Loucy (cell line): ENCODE measurements around the gene PRSS56.

ENCODE experiments used
- EZH2phosphoT487 ChIP-seq: fragments of 200-600 bp; IDR thresholded peaks from 2 replicates; pipeline ENCODE4 v1.6.1; 2018; ENCODE audit warnings: antibody characterized with exemption, mild to moderate bottlenecking, moderate library complexity, borderline replicate concordance
- TF ChIP-seq, protein P1 (sequence below): fragments of 200-600 bp; sonication (generic); conservative IDR thresholded peaks from 2 replicates; pipeline ENCODE4 v1.5.1; 2014; ENCODE audit warnings: mild to moderate bottlenecking, antibody characterized with exemption, low read length

DNA sequence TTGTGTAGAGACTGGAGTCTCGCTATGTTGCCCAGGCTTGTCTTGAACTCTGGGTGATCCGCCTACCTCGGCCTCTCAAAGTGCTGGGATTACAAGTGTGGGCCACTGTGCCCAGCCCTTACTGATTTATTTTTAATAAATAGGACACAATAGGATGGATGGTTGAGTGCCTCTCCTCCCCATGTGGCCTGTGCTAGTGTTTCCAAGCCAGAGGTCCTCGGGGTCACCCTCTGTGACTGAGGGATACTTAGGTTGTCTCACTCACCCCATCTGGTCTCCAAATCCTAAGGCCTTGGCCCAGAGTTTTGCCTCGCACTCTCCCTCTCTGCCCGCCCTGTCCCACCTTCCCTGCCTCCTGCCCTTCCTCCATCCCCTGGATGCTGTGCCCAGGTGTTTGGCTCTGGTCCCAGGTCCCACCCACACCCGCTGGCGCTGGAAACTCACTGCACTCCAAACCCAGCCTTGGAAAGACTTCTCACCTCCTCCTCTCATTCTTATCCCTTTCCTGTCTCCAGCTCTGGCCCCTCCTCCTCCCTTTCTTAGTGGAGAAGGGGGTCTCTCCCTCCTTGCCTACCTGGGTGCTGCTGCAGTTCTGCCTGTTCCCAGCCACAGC, 27.8 kb upstream of the PRSS56 start:
- TF ChIP-seq, protein P1, sequence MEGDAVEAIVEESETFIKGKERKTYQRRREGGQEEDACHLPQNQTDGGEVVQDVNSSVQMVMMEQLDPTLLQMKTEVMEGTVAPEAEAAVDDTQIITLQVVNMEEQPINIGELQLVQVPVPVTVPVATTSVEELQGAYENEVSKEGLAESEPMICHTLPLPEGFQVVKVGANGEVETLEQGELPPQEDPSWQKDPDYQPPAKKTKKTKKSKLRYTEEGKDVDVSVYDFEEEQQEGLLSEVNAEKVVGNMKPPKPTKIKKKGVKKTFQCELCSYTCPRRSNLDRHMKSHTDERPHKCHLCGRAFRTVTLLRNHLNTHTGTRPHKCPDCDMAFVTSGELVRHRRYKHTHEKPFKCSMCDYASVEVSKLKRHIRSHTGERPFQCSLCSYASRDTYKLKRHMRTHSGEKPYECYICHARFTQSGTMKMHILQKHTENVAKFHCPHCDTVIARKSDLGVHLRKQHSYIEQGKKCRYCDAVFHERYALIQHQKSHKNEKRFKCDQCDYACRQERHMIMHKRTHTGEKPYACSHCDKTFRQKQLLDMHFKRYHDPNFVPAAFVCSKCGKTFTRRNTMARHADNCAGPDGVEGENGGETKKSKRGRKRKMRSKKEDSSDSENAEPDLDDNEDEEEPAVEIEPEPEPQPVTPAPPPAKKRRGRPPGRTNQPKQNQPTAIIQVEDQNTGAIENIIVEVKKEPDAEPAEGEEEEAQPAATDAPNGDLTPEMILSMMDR, result no peak
- TF ChIP-seq EZH2phosphoT487, result no peak
